CD4-positive, alpha-beta T cell treated with Interleukin-17A for 4 hours (primary cell): ENCODE measurements around the gene ZNF438.

Experiments
- DNase-seq: peaks from one replicate; pipeline ENCODE4 v3.0.0-alpha.2; 2020; ENCODE audit warnings: mixed read lengths

ZNF438 gene

GRCh38 chr10:30868611-30869010 is 163.1 kb downstream of the ZNF438 start:
- DNase-seq = no peak

- no peak for DNase-seq
Measured at GRCh38 chr10:30866896-30867295, 164.8 kb downstream of the ZNF438 start.

GRCh38 chr10:30865141-30865926 is 166.3 kb downstream of the ZNF438 start:
- DNase-seq = no peak

- DNase-seq = no peak
Measured at GRCh38 chr10:30863516-30864210, 168.0 kb downstream of the ZNF438 start.

- no peak for DNase-seq
Measured at GRCh38 chr10:30862486-30862885, 169.2 kb downstream of the ZNF438 start.

- DNase-seq = no peak
Measured at GRCh38 chr10:30861976-30862375, 169.7 kb downstream of the ZNF438 start.

- no peak for DNase-seq
Measured at GRCh38 chr10:30861221-30861620, 170.4 kb downstream of the ZNF438 start.

GRCh38 chr10:30858499-30858898 is 173.2 kb downstream of the ZNF438 start:
- no peak for DNase-seq

GRCh38 chr10:30857803-30858202 is 173.9 kb downstream of the ZNF438 start:
- no peak for DNase-seq

GRCh38 chr10:30855131-30855530 is 176.5 kb downstream of the ZNF438 start:
- DNase-seq = no peak

GRCh38 chr10:30854656-30855055 is 177.0 kb downstream of the ZNF438 start:
- DNase-seq = no peak

- DNase-seq = no peak
Measured at GRCh38 chr10:30853066-30853465, 178.6 kb downstream of the ZNF438 start.

- no peak for DNase-seq
Measured at GRCh38 chr10:30850776-30851175, 180.9 kb downstream of the ZNF438 start.

- DNase-seq = no peak
Measured at GRCh38 chr10:30849231-30850035, 182.2 kb downstream of the ZNF438 start.

- no peak for DNase-seq
Measured at GRCh38 chr10:30848396-30849032, 183.2 kb downstream of the ZNF438 start.

GRCh38 chr10:30847642-30848041 is 184.0 kb downstream of the ZNF438 start:
- DNase-seq = no peak

- DNase-seq = no peak
Measured at GRCh38 chr10:30847199-30847598, 184.5 kb downstream of the ZNF438 start.

GRCh38 chr10:30846710-30847109 is 185.0 kb downstream of the ZNF438 start:
- no peak for DNase-seq

GRCh38 chr10:30842894-30843293 is 188.8 kb downstream of the ZNF438 start:
- no peak for DNase-seq

- DNase-seq = no peak
Measured at GRCh38 chr10:30842185-30842584, 189.5 kb downstream of the ZNF438 start.

GRCh38 chr10:30840395-30841050 is 191.1 kb downstream of the ZNF438 start:
- no peak for DNase-seq

GRCh38 chr10:30839652-30840051 is 192.0 kb downstream of the ZNF438 start:
- DNase-seq = no peak
